NCI-H524 (cell line): ENCODE results near the gene HTR2A.

Experiments used
- DNase-seq, 2 experiments: peaks; one replicate each; lab custom pipeline; 2025; lab: John Stamatoyannopoulos, UW

The HTR2A gene

DNA sequence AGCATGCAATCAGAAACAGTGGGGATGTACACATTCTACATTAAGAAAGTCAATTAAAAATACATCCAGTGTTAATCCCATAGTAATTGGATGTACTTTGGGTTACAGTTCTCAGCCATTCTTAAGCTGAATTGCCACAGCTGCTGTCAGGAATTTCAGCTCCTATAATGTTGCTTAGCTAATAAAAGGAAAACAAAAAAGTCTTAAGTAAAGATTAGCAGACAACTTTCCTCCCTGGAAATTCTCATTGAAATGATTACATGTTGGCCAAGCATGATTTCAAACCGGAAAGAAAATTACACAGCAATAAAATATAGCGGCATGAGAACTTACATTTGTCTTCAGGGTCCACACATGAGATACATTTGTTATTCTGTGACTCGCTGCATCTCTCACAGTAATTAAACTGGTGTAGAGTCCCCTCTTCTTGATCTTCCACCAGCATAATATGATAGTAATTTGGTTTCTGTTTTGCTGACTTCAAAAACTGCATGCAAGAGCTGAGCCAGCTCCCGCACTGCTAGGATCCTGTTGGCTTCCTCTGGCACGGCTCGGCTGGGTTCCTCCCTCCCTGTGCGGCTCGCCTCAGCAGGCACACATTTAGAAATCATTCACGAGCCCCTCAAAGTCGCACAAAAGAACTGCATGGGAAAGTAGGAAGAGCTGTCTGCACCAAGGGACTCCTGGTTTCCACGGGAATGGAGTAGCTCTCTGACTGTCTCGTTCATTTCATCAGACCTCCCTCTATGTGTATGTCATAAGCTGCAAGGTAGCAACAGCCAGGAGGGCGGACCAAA, at the start of gene HTR2A:
Gene HTR2A, minus strand, starts transcription at position 713 of the 797 bp plus-strand sequence. CDS start 1,147 bp downstream, outside the sequence.
- DNase-seq, result no peak

DNA sequence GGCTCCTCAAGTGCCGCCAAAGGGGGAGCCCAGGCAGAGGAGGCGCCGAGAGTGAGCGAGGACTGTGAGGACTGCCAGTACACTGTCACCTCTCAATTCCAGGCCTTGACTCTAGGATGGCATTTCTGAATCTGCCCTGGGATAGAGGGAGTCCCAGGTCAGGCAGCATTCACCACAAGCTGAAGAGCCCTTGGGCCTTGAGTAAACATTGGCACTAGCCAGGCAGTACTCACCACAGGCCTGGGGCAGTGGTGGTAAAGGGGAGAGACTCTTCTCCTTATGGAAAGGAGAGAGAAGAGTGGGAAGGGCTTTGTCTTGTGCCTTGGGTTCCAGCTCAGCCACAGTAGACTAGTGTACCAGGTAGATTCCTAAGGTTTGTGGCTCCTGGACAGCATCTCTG, 39.7 kb upstream of the HTR2A start:
- no peak for DNase-seq

DNA sequence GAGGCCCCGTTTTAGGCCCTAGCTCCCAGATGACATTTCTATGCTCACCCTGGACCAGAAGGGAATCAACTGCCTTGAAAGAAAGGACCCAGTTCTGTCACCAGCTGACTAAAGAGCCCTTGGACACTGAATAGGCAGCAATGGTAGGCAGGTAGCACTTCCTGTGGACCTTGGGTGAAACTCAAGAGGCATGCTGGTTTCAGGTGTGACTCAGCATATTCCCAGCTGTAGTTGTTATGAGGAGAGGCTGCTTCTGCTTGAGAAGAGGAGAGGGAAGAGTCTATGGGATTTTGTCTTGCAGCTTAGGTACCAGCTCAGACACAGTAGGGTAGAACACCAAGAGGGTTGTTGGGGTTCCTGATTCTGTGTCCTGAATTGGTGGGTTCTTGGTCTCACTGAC, 37.9 kb upstream of the HTR2A start:
- no peak for DNase-seq

DNA sequence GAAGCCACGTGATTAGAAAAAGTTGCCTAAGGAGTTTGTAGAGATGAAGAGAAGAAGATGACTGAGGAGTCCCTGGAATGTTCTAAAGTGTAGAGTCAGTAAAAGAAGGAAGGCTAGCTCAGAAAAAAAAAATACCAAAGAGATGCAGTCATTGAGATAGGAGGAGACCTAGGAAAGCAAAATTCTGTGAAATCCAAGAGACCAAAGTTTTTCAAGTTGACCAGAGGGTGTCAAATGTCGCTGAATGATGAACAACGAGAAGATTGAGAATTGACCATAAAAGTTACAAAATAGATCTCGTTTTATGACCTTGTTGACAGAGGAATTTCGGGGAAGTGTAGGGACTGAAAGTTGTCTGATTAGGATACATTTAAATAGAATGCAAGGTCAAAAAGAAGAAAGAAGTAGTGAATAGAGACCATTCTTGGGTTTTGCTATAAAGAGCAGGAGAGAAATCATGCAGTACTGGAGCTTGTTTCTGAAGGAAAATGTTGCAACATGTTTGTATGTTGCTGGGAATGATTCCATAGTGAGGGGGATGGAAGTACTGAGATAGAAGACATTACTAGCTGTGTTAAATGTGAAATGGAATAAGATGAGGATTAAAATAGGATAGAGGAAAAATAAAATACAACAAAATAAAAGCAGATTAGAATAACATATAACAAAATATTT, 30.2 kb upstream of the HTR2A start:
- DNase-seq, result peak in 1 of 2 experiments; percentile 1

DNA sequence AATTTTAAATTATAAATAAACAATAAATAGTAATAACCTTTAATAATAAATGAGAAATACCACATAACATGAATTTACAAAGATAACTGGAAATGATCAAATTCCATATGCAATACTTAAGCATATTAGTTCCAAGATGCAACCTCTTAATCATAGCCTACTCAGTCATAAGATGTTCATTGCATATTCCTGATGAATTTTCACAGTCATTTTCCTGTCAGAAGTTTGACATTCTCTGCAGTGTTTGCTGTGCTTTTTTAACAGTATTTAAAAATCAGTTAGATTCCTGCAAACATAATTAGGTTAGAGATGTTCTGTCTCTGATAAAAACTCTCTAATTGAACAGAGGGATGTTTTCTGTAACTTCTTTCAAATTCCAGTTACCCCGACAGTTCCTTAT, 28.6 kb upstream of the HTR2A start:
- no peak for DNase-seq

DNA sequence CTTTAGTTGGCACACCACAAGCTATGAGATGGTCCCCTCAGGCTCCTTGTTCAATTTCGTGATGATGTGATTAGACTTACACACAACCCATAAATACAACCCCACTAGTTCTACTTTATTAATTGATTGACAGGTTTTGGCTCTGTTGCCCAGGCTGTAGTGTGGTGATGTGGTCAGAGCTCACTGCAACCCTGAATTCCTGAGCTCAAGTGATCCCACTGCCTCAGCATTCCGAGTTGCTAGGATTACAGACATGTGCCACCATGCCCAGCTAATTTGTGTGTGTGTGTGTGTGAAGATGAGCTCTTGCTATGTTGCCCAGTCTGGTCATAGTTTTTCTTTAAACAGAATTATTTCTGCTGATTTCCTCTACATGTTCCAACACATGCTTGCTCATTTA, 17.5 kb upstream of the HTR2A start:
- DNase-seq, result no peak

DNA sequence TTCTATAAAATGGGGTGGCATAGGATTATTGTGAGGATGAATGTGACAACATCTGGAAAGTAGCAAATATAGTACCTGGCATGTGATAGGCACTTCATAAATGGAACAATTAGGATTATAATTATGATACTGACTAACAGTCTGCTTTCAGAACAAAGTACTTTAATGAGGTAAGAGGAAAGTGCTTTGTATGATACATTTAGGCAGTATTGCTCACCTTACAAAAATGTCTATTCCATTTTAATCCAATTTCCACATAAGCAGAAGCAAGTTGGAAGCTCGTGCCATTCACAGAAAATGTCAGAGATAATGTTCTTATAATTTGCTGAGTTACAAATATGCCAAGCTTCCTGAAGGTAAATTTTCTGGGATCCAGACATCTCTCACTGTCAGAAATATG, 16.9 kb upstream of the HTR2A start:
- no peak for DNase-seq

DNA sequence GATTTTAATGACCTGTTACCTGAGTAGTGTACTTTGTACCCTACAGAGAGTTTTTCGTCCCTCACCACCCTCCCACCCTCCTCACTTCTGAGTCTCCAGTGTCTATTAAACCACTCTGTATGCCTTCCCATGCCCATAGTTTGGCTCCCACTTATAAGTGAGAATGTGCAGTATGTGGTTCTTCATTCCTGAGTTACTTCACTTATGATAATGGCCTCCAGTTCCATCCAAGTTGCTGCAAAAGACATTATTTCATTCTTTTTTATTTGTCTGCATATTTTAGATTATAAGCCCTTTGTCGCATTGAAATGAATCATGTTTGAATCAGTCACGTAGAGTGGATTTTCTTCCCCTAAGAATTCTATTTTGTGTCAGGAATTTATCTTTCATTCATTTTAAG, 12.2 kb upstream of the HTR2A start:
- DNase-seq, result no peak

DNA sequence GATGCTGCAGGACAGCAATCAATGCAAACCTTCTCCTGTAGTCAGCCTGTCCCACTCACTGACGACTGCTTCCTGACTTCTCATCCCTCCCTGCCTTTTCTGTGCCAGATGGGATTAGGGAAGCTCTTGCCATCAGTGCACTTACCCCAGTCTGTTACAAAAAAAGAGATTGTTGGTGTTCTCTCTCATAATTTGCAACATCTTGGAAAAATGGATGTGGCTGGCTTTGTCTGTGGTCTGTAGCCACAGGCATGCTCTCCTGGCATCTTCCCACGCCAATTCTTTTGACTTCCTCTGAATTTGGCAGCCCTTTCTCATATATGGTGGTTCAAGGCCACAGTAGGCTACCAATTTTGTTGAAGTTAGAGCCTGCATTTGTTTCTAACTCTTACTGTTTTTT, 11.6 kb upstream of the HTR2A start:
- peak in 1 of 2 experiments; percentile 3 for DNase-seq

DNA sequence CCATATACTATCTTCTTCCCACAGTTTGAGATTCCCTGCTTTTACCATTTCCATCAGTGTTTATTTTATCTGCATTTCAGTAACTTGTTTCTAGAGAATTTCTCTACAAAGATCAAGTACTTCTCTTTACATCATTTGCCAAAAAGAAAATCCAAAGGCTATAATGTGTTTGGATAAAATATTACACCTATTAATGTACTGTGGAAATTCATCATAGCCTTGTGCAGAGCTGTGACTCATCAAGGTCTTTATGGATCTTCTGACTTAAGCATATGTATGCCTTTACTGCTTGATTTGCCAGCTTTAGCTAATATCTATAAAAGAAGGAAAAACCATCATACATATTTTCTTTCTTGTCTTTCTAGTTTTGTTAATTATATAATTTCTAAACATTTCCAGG, 9.6 kb upstream of the HTR2A start:
- DNase-seq, result no peak

DNA sequence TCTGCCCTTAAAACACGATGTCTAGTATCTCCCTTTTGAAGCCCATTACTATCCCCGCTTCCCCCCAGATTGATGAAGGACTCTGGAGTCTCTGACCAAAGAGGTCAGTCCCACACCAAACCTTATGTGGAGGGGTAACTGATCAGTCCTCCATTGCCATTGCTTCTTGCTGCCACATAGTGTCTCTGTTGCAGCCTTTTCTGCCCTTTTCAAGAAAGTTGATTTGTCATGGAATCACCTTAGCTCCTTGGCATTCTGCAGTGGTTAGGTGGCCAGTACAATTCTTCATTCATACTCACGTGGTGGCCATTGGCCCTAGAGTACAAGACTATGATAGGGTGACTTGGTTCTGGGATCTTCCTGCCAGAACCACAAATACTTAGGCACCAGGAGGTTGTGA, 8.4 kb upstream of the HTR2A start:
- no peak for DNase-seq

DNA sequence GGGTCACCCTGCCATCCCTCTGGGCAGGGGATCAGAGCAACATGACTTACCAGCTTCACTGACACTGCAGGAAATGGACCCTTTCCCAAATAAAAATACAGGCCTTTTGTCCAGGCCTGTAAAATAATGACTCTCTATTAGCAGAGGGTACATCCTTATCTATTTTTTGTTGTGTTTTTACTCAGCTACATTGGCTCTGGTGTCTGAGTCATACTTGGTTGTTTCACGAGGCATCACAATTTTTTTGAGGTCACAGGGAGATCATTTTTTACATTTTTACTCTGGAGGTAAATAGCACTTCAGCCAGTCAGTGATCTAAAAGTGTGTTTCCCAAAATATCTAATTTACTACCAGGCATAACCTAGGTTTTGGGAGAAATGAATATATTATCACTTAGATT, 6.9 kb upstream of the HTR2A start:
- no peak for DNase-seq

DNA sequence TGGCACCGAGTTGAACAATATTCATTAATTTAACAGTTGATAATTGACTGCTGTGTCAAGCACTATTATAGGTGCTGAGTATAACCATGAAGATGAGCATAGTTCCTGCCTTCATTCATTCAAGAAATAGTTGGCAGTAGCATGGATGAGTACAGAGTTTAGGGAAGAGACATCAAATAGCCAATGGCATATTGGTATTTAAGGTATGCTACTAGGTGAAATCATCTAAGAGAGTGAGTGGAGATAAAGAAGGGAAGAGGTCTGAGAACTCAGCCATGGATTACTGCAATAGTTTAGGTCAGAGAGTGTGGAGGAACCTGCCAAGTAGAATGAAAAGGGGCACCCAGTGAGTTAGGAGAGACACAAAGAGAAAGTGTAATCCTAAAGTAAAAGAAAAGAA, 4.9 kb upstream of the HTR2A start:
- no peak for DNase-seq

DNA sequence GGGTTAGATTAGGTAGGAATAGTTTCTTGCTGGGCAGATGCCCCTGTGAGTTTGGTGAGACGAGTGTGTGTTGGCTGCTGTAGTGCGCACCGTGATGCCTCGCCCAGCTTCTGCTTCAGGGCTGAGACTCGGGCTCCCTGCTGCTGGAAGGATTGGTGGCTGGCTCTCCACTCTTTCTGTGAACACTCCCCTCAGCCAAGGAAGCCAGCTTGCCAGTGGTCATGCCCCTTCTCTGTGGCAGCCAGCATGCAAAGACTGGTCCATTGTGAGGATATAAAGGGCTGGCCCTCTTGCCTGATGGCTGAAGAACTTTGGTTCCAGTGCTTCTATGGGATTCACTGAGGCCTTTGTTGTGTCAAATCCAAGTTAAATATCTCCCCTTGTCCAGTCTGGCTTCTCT, 2.9 kb upstream of the HTR2A start:
- no peak for DNase-seq

DNA sequence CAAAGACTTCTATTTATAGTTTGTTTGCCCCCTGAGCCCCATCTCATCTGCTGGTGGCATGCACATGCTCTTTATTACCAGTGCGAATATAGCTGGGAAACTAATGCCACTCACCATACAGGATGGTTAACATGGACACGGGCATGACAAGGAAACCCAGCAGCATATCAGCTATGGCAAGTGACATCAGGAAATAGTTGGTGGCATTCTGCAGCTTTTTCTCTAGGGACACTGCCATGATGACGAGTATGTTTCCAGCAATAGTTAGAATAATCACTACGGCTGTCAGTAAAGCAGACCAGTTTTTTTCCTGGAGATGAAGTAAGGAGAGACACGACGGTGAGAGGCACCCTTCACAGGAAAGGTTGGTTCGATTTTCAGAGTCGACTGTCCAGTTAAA, 1.5 kb downstream of the HTR2A start:
- DNase-seq, result no peak

DNA sequence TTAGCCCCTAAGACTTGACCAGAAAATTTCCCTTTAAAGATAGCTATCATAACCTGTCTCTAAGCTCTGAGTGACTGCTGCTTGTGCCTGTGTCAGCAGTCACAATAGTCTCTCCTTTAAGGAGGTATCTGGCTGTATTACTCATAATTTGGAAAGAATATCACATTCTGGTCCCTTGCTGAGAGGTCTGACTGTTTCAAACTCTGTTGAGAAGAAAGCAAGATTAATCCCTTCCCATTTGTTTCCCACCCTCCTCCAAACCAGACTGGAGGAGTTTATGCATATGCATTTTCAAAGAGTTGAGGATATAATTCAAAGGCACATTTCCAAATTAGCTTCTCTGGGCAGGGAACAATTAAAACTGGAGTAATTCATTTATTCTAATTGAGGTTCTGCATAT, 2.3 kb downstream of the HTR2A start:
- DNase-seq, result no peak

DNA sequence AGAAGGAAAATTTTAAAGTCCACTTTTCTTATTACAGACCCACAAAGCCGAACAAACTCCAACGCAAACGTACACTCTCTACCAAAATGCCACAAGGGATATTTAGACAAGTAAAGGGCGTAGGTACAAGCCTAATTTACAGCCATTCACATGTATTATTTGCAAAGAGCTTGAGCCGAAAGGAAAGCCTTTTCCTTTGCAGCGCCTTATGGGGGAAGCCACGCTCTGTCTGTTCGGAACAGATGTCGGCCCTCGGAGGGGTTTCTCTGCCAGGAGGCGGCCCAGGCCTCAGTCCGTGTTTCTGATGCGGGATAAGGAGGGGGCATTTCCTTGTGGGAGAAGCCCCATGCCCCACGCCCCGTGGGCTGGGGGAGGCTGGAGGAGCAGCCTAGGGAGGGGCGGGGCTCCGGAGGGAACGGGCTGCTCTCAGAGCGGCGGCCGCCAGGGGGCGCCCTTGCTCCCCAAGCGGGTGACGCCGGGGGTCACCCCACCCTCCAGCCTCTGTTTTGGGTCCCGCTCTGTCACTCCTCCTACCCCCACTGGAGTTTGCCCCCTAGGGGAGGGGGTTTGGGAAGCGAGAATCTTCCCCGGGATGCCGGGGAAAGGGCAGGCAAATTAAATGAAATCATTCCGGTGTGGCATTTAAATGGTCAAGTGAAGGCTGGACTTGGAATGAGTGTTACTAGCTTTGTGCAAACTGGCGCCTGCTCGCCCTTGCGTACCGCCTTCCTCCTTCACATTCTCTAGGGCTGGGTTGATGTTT, 2.9 kb downstream of the HTR2A start:
- DNase-seq, result peak; percentile 3 to 60

DNA sequence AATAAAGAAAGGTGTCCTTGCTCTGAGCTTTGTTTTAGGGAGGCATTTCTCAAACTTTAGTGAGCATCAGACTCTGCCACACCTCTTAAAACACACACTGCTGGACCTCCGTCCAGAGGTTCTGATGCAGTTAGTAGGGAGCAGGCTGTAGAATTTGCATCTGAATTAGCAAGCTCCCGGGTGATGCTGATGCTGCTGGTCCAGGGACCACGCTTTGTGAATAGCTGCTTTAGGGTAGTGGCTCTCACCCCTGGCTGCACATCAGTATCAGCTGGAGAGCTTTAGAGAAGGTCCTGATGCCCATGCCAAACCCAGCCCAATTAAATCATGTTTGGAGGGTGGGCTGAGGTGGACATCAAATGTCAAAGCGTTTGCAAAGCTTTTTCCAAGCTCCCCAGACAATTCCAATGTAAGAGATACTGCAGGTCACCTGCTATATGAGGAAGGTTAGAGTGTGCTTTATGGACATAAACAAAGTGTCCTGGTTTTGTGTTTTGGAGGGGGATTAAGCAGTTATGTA, 3.6 kb downstream of the HTR2A start:
- no peak for DNase-seq

DNA sequence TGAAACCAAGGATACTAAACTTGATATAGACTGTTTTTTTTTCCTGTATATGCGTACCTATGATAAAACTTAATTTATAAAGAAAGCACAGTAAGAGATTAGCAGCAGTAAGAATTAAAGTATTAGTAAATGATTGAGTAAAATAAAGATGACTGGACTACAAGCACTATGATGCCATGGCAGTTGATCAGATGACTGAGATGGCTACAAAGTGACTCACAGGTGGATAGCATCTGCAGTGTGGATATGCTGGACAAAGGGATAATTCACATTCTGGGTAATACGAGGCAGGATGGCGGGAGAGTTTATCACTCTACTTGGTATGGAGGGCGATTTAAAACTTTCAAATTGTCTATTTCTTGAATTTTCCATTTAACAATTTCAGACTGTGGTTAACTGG, 11.8 kb downstream of the HTR2A start:
- DNase-seq, result no peak

DNA sequence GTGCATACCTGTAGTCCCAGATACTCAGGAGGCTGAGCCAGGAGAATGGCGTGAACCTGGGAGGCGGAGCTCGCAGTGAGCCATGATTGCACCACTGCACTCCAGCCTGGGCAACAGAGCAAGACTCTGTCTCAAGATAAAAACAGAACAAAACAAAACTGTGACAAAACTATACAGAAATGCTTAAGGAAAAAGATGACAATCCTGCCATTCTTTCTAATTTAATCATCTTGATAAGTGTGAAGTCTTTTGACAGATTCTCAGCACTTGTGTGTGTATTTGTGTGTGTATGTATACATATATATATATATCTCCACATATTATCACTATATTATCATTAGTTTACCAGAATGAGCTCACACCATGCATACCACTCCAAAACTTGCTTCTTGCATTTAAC, 12.3 kb downstream of the HTR2A start:
- no peak for DNase-seq

DNA sequence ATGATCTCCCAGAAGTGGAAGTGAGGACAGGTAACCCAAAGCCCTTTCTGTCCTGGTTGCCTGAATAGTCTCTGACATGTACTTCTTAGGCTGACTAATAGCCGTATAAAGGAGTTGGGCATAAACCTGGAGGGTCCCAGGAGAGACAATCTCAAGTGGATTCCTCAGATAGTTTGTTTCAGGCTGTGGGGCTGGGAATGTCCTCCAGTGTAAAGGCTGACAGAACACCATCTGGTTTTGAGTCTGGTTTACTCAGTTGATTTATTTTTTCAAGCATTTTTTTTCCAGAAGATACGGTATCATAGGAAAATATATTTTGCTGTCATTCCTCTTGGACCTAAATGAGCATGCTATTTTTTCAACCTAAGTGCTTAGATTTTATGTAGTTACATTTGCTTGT, 15.2 kb downstream of the HTR2A start:
- no peak for DNase-seq

DNA sequence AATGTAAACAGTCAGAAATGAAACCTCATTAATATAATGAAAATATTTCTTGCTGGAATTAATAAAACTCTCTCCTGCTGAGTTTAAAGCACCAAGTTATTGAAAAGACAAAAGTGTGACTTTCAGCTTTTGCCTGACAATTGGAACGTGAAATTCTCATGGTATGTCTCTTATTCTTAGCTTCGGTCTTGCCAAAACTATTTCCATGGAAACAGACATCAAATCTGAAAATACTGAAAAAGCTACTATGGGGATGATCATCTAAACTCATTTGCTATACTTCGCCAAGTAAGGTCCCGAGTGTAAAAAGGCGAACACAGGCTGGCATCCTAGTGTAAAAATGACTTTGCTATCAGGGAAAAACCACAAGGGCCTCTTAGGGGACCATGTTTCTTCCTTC, 22.8 kb downstream of the HTR2A start:
- DNase-seq, result no peak

DNA sequence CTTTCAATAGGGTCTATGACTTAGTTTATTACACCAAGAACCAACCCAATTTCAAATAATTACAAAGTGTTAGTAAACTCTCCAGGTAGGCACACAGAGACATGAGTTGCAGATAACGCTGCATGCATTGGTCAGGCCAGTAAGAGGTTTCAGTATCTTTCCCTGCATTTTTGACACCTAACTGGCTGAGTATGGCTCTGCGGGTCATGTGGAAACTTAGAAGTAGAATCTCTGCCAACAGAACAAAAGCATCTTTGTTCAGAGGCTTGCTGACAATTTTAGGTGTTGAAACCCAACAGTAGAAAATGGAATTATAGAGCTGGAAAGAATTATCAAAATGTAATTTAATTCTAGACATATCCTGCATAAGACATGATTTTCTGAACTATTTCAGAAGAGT, 25.3 kb downstream of the HTR2A start:
- no peak for DNase-seq
